HEK293 (cell line): ENCODE measurements around the gene ERBB4.

Experiments used
- CTCF ChIA-PET: fragments of 350-600 bp; formaldehyde crosslinking; extraction: SDS; loops from one replicate; lab custom pipeline; 2021; ENCODE audit warnings: antibody characterized with exemption; lab: Yijun Ruan, JAX
- POLR2A ChIA-PET: fragments of 300-600 bp; formaldehyde crosslinking; extraction: SDS; loops from one replicate; lab custom pipeline; 2020; ENCODE audit warnings: antibody characterized with exemption, inconsistent platforms; lab: Yijun Ruan, JAX
- H3K27ac ChIP-seq: fragments of 200-500 bp; sonication (Bioruptor generic); 2 replicates; pipeline ENCODE4 v1.5.1; 2014; ENCODE audit warnings: low read depth, low read length, control low read depth, inconsistent platforms; ENCODE audit errors: extremely low read depth
- H3K36me3 ChIP-seq, 2 experiments: fragments of 200-500 bp in 1 of 2; sonication (Bioruptor generic) in 1 of 2; 1 replicate in 1 of 2; 2 replicates in 1 of 2; pipeline ENCODE4 v1.5.1; 2014 to 2017; ENCODE audit warnings: inconsistent platforms in 2 of 2, low read length in 2 of 2; ENCODE audit not compliant: control insufficient read depth in 2 of 2, insufficient read depth in 1 of 2
- H3K4me1 ChIP-seq: fragments of 200-500 bp; sonication (Bioruptor generic); 2 replicates; pipeline ENCODE4 v1.5.1; 2014; ENCODE audit warnings: mild to moderate bottlenecking, low read length, inconsistent platforms; ENCODE audit not compliant: control insufficient read depth, insufficient read depth
- H3K4me3 ChIP-seq: 2 replicates; pipeline ENCODE4 v1.5.1; 2011; ENCODE audit warnings: low read depth, mild to moderate bottlenecking, control low read depth, low read length, moderate library complexity
- H3K9me3 ChIP-seq: fragments of 200-500 bp; sonication (Bioruptor generic); 2 replicates; pipeline ENCODE4 v1.5.1; 2014; ENCODE audit warnings: low read depth, low read length, inconsistent platforms; ENCODE audit not compliant: control insufficient read depth, insufficient read depth
- KLF10 ChIP-seq: fragments of 450-650 bp; IDR thresholded peaks from 2 replicates; pipeline ENCODE4 v1.5.1; 2018; ENCODE audit warnings: missing biosample characterization, mild to moderate bottlenecking, missing genetic modification characterization
- KLF16 ChIP-seq: fragments of 450-650 bp; formaldehyde crosslinking; IDR thresholded peaks from 2 replicates; pipeline ENCODE4 v1.5.1; 2017; ENCODE audit warnings: missing biosample characterization, missing genetic modification characterization
- KLF9 ChIP-seq: fragments of 450-650 bp; formaldehyde crosslinking; IDR thresholded peaks from 2 replicates; pipeline ENCODE4 v1.5.1; 2016; ENCODE audit warnings: missing biosample characterization, missing genetic modification characterization, low read depth
- OSR2 ChIP-seq: fragments of 450-650 bp; formaldehyde crosslinking; IDR thresholded peaks from 2 replicates; pipeline ENCODE4 v1.5.1; 2016; ENCODE audit warnings: missing biosample characterization, missing genetic modification characterization
- REST ChIP-seq: fragments of 450-650 bp; formaldehyde crosslinking; IDR thresholded peaks from 2 replicates; pipeline ENCODE4 v1.5.1; 2016; ENCODE audit warnings: missing biosample characterization, missing genetic modification characterization
- YY2 ChIP-seq: fragments of 450-650 bp; formaldehyde crosslinking; IDR thresholded peaks from 2 replicates; pipeline ENCODE4 v1.5.1; 2016; ENCODE audit warnings: missing biosample characterization, missing genetic modification characterization
- ZFP37 ChIP-seq: fragments of 450-650 bp; formaldehyde crosslinking; IDR thresholded peaks from 2 replicates; pipeline ENCODE4 v1.5.1; 2016; ENCODE audit warnings: missing biosample characterization, missing genetic modification characterization
- ZNF112 ChIP-seq: fragments of 450-650 bp; formaldehyde crosslinking; IDR thresholded peaks from 2 replicates; pipeline ENCODE4 v1.5.0; 2017; ENCODE audit warnings: missing biosample characterization, missing genetic modification characterization
- ZNF121 ChIP-seq: fragments of 450-650 bp; formaldehyde crosslinking; IDR thresholded peaks from 2 replicates; pipeline ENCODE4 v1.5.1; 2016; ENCODE audit warnings: missing biosample characterization, missing genetic modification characterization
- ZNF133 ChIP-seq: fragments of 450-650 bp; formaldehyde crosslinking; IDR thresholded peaks from 2 replicates; pipeline ENCODE4 v1.5.1; 2016; ENCODE audit warnings: missing biosample characterization, missing genetic modification characterization
- ZNF138 ChIP-seq: fragments of 450-650 bp; formaldehyde crosslinking; IDR thresholded peaks from 2 replicates; pipeline ENCODE4 v1.5.1; 2016; ENCODE audit warnings: missing biosample characterization, missing genetic modification characterization, borderline replicate concordance
- ZNF202 ChIP-seq: fragments of 450-650 bp; formaldehyde crosslinking; IDR thresholded peaks from 2 replicates; pipeline ENCODE4 v1.5.1; 2016; ENCODE audit warnings: missing biosample characterization, missing genetic modification characterization, borderline replicate concordance
- ZNF223 ChIP-seq: fragments of 450-650 bp; formaldehyde crosslinking; IDR thresholded peaks from 2 replicates; pipeline ENCODE4 v1.5.1; 2016; ENCODE audit warnings: missing biosample characterization, missing genetic modification characterization
- ZNF248 ChIP-seq: fragments of 450-650 bp; formaldehyde crosslinking; IDR thresholded peaks from 2 replicates; pipeline ENCODE4 v1.5.1; 2017; ENCODE audit warnings: missing biosample characterization, missing genetic modification characterization
- ZNF292 ChIP-seq: fragments of 450-650 bp; formaldehyde crosslinking; IDR thresholded peaks from 2 replicates; pipeline ENCODE4 v1.5.1; 2016; ENCODE audit warnings: low read depth, missing biosample characterization, missing genetic modification characterization, borderline replicate concordance
- ZNF302 ChIP-seq: fragments of 450-650 bp; formaldehyde crosslinking; IDR thresholded peaks from 2 replicates; pipeline ENCODE4 v1.5.1; 2016; ENCODE audit warnings: missing biosample characterization, missing genetic modification characterization, low read depth
- ZNF335 ChIP-seq: fragments of 450-650 bp; formaldehyde crosslinking; conservative IDR thresholded peaks from 2 replicates; pipeline ENCODE4 v1.5.1; 2016; ENCODE audit warnings: missing biosample characterization, missing genetic modification characterization
- ZNF354C ChIP-seq: fragments of 450-650 bp; formaldehyde crosslinking; IDR thresholded peaks from 2 replicates; pipeline ENCODE4 v1.5.1; 2016; ENCODE audit warnings: missing biosample characterization, missing genetic modification characterization, low read depth, borderline replicate concordance
- ZNF529 ChIP-seq: fragments of 450-650 bp; formaldehyde crosslinking; IDR thresholded peaks from 2 replicates; pipeline ENCODE4 v1.5.1; 2017; ENCODE audit warnings: missing genetic modification characterization, missing biosample characterization; ENCODE audit not compliant: insufficient replicate concordance
- ZNF596 ChIP-seq: fragments of 450-650 bp; IDR thresholded peaks from 2 replicates; pipeline ENCODE4 v1.5.0; 2018; ENCODE audit warnings: missing biosample characterization, mild to moderate bottlenecking, missing genetic modification characterization, moderate library complexity
- ZNF610 ChIP-seq: fragments of 450-650 bp; formaldehyde crosslinking; IDR thresholded peaks from 2 replicates; pipeline ENCODE4 v1.5.1; 2016; ENCODE audit warnings: missing biosample characterization, missing genetic modification characterization, borderline replicate concordance
- ZNF670 ChIP-seq: fragments of 450-650 bp; formaldehyde crosslinking; IDR thresholded peaks from 2 replicates; pipeline ENCODE4 v1.5.1; 2016; ENCODE audit warnings: missing biosample characterization, missing genetic modification characterization, low read depth
- ZNF830 ChIP-seq: fragments of 450-650 bp; IDR thresholded peaks from 2 replicates; pipeline ENCODE4 v1.5.0; 2018; ENCODE audit warnings: missing biosample characterization, missing genetic modification characterization, low read depth, mild to moderate bottlenecking, moderate library complexity
- ZXDB ChIP-seq: fragments of 450-650 bp; formaldehyde crosslinking; IDR thresholded peaks from 2 replicates; pipeline ENCODE4 v1.5.1; 2016; ENCODE audit warnings: missing biosample characterization, missing genetic modification characterization
- TF ChIP-seq, protein P1 (sequence below): fragments of 450-650 bp; formaldehyde crosslinking; IDR thresholded peaks from 2 replicates; pipeline ENCODE4 v1.5.1; 2016; ENCODE audit warnings: missing biosample characterization, missing genetic modification characterization
- TF ChIP-seq, protein P2 (sequence below): fragments of 450-650 bp; formaldehyde crosslinking; IDR thresholded peaks from 2 replicates; pipeline ENCODE4 v1.5.1; 2016; ENCODE audit warnings: missing biosample characterization, missing genetic modification characterization
- TF ChIP-seq, protein P3 (sequence below): fragments of 450-650 bp; formaldehyde crosslinking; IDR thresholded peaks from 2 replicates; pipeline ENCODE4 v1.5.1; 2016; ENCODE audit warnings: missing biosample characterization, missing genetic modification characterization

ERBB4 gene

DNA sequence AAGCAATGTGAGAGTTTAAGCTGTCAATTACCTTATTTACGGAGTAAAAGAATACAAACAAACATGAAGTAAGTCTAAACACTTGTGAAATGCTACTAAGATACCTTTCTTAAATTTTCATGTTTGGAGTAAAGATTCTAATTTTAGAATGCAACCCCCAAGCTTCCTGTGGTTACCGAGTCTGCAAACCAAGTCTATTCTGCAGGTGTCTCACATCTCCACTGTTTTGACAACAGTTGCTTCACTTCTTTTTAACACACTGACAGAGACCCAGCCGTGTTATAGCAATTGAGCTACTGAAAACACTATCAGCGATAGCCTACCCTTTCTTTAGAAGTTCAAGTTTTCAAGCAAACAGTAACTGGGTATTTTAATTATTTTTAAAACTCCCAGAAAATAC, 608.3 kb downstream of the ERBB4 start (continued):
- no peak for TF ChIP-seq ZNF202 (tag by site-specific recombination)
- TF ChIP-seq ZFP37 = no peak
- no peak for TF ChIP-seq ZNF302 (tag by site-specific recombination)
- TF ChIP-seq ZNF138 = no peak
- TF ChIP-seq ZXDB (tag by site-specific recombination) = no peak
- TF ChIP-seq KLF16 (tag by site-specific recombination) = no peak
- TF ChIP-seq ZNF529 = no peak
- TF ChIP-seq ZNF610 (tag by site-specific recombination) = no peak
- TF ChIP-seq ZNF133 = no peak
- TF ChIP-seq ZNF335 (tag by site-specific recombination) = no peak
- no peak for TF ChIP-seq ZNF354C (tag by site-specific recombination)
- no peak for TF ChIP-seq ZNF670
- TF ChIP-seq KLF9 (tag by site-specific recombination) = no peak

DNA sequence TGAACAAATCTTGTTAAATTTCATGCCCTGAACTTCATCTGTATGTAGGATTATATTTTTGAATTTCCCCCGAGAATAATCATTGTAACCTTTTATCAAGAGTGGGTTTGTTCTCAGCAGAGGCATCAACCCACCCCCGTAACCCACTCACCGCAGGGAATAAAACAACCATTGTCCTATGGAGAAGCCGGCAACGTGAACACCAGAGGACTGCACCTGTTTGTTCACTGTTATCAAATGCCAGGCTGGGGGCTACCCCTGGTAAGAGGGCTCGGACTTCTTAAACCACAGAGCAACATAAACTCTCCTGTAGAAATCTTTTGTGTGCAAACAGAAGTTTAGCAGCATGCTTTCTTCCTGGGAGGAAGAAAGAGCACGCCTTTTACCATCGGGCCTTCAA, 610.4 kb downstream of the ERBB4 start:
- H3K4me3 ChIP-seq = no peak overlapping the region
- POLR2A ChIA-PET = no interaction called here

More for the DNA sequence above, 610.4 kb downstream of the ERBB4 start:
- Histone ChIP-seq H3K9me3 (no peaks in the 10 kb centered on the region), H3K27ac (no peak overlapping the region), H3K36me3 (no peaks in the 10 kb centered on the region), H3K4me1 (peaks cover 28% of the 10 kb centered on the region)
- no peak for TF ChIP-seq KLF10 (tag by site-specific recombination)
- TF ChIP-seq, protein P1, sequence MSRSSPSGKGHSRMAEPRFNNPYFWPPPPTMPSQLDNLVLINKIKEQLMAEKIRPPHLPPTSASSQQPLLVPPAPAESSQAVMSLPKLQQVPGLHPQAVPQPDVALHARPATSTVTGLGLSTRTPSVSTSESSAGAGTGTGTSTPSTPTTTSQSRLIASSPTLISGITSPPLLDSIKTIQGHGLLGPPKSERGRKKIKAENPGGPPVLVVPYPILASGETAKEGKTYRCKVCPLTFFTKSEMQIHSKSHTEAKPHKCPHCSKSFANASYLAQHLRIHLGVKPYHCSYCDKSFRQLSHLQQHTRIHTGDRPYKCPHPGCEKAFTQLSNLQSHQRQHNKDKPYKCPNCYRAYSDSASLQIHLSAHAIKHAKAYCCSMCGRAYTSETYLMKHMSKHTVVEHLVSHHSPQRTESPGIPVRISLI = no peak
- no peak for TF ChIP-seq ZNF830
- TF ChIP-seq OSR2 = no peak
- TF ChIP-seq ZNF292 = no peak
- no peak for TF ChIP-seq ZNF223
- TF ChIP-seq, protein P2, sequence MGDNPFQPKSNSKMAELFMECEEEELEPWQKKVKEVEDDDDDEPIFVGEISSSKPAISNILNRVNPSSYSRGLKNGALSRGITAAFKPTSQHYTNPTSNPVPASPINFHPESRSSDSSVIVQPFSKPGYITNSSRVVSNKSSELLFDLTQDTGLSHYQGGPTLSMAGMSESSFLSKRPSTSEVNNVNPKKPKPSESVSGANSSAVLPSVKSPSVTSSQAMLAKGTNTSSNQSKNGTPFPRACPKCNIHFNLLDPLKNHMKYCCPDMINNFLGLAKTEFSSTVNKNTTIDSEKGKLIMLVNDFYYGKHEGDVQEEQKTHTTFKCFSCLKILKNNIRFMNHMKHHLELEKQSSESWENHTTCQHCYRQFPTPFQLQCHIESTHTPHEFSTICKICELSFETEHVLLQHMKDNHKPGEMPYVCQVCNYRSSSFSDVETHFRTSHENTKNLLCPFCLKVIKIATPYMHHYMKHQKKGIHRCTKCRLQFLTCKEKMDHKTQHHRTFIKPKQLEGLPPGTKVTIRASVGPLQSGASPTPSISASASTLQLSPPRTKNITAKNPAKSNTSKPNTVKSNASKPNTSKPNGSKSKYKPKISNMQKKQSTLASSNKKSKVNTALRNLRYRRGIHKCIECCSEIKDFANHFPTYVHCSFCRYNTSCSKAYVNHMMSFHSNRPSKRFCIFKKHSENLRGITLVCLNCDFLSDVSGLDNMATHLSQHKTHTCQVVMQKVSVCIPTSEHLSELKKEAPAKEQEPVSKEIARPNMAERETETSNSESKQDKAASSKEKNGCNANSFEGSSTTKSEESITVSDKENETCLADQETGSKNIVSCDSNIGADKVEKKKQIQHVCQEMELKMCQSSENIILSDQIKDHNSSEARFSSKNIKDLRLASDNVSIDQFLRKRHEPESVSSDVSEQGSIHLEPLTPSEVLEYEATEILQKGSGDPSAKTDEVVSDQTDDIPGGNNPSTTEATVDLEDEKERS = no peak
- TF ChIP-seq, protein P3, sequence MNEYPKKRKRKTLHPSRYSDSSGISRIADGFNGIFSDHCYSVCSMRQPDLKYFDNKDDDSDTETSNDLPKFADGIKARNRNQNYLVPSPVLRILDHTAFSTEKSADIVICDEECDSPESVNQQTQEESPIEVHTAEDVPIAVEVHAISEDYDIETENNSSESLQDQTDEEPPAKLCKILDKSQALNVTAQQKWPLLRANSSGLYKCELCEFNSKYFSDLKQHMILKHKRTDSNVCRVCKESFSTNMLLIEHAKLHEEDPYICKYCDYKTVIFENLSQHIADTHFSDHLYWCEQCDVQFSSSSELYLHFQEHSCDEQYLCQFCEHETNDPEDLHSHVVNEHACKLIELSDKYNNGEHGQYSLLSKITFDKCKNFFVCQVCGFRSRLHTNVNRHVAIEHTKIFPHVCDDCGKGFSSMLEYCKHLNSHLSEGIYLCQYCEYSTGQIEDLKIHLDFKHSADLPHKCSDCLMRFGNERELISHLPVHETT (tag by site-specific recombination) = no peak
- no peak for TF ChIP-seq ZNF112 (tag by site-specific recombination)
- TF ChIP-seq ZFP37 = no peak
- TF ChIP-seq ZNF248 = no peak
- TF ChIP-seq REST (tag by site-specific recombination) = no peak
- no peak for TF ChIP-seq ZNF596 (tag by site-specific recombination)
- TF ChIP-seq ZNF121 (tag by site-specific recombination) = no peak
- TF ChIP-seq YY2 = no peak
- CTCF ChIA-PET = no interaction called here
